NT2/D1 (cell line): Measurements from ENCODE around the gene CASK.
"Not testable (repeated sequence)": the region's sequence is repeated elsewhere in the genome, so short reads cannot be mapped to it uniquely, and the experiment has no call there.

ENCODE experiments used
- DNase-seq: peaks from one replicate; pipeline ENCODE4 v3.0.0-alpha.2; 2011; ENCODE audit warnings: low read depth, low spot score
- H3K27me3 ChIP-seq: 2 replicates; pipeline ENCODE4 v1.6.0; 2011; ENCODE audit warnings: mild to moderate bottlenecking; ENCODE audit not compliant: insufficient read length, insufficient read depth
- H3K36me3 ChIP-seq: 2 replicates; pipeline ENCODE4 v1.6.1; 2011; ENCODE audit warnings: mild to moderate bottlenecking, low read length, mixed read lengths; ENCODE audit not compliant: insufficient read depth, insufficient read length
- H3K4me1 ChIP-seq: 2 replicates; pipeline ENCODE4 v1.5.1; 2011; ENCODE audit not compliant: insufficient read depth, insufficient read length
- H3K4me3 ChIP-seq: 2 replicates; pipeline ENCODE4 v1.5.1; 2011; ENCODE audit warnings: low read depth; ENCODE audit not compliant: insufficient read length
- H3K9ac ChIP-seq: 2 replicates; pipeline ENCODE4 v1.6.0; 2011; ENCODE audit warnings: low read depth; ENCODE audit not compliant: insufficient read length
- H3K9me3 ChIP-seq: 2 replicates; pipeline ENCODE4 v1.5.1; 2011; ENCODE audit warnings: mild to moderate bottlenecking, low read length; ENCODE audit not compliant: insufficient read depth
- SUZ12 ChIP-seq: IDR thresholded peaks from 2 replicates; pipeline ENCODE4 v1.6.1; 2011; ENCODE audit not compliant: insufficient read length, insufficient read depth; ENCODE audit errors: extremely low read depth
- YY1 ChIP-seq: IDR thresholded peaks from 2 replicates; pipeline ENCODE4 v1.6.1; 2011; ENCODE audit not compliant: insufficient read length, insufficient read depth
- ZNF274 ChIP-seq: IDR thresholded peaks from 2 replicates; pipeline ENCODE4 v1.6.1; 2011; ENCODE audit warnings: mild to moderate bottlenecking, low read depth, low read length

The CASK gene

GRCh38 chrX:41516456-41516855 is 406.9 kb downstream of the CASK start:
- Histone ChIP-seq H3K4me3 (no peak overlapping the region), H3K36me3 (no peaks in the 10 kb centered on the region), H3K27me3 (no peaks in the 10 kb centered on the region), H3K9ac (no peak overlapping the region), H3K9me3 (no peaks in the 10 kb centered on the region), H3K4me1 (peaks cover 6% of the 10 kb centered on the region)
- no peak for TF ChIP-seq YY1
- TF ChIP-seq SUZ12: no peak
- TF ChIP-seq ZNF274: no peak
- no peak for DNase-seq

- Histone ChIP-seq H3K9me3 (no peaks in the 10 kb centered on the region), H3K4me1 (peaks cover 2% of the 10 kb centered on the region), H3K4me3 (no peak overlapping the region), H3K27me3 (no peaks in the 10 kb centered on the region), H3K9ac (no peak overlapping the region), H3K36me3 (no peaks in the 10 kb centered on the region)
- TF ChIP-seq SUZ12 (no peak), YY1 (no peak)
- DNase-seq: no peak
Observed at GRCh38 chrX:41515376-41515775, 408.0 kb downstream of the CASK start.

GRCh38 chrX:41514179-41514578 is 409.2 kb downstream of the CASK start:
- no peaks in the 10 kb centered on the region for H3K9me3 ChIP-seq
- H3K4me1 ChIP-seq: peaks cover 2% of the 10 kb centered on the region
- H3K36me3 ChIP-seq: no peaks in the 10 kb centered on the region
- no peak overlapping the region for H3K9ac ChIP-seq
- no peak for DNase-seq
- no peaks in the 10 kb centered on the region for H3K27me3 ChIP-seq
- TF ChIP-seq YY1: no peak
- no peak for TF ChIP-seq SUZ12
- TF ChIP-seq ZNF274: no peak
- H3K4me3 ChIP-seq: no peak overlapping the region

- not testable (repeated sequence) for DNase-seq, H3K9me3 ChIP-seq, H3K36me3 ChIP-seq, H3K27me3 ChIP-seq, H3K9ac ChIP-seq, H3K4me3 ChIP-seq, H3K4me1 ChIP-seq
Observed at GRCh38 chrX:41512853-41513252, 410.5 kb downstream of the CASK start.

GRCh38 chrX:41512394-41512793 is 411.0 kb downstream of the CASK start:
- no peaks in the 10 kb centered on the region for H3K9me3 ChIP-seq
- no peak for DNase-seq
- no peak overlapping the region for H3K4me3 ChIP-seq
- no peaks in the 10 kb centered on the region for H3K36me3 ChIP-seq
- TF ChIP-seq ZNF274 (no peak), SUZ12 (no peak), YY1 (no peak)
- no peaks in the 10 kb centered on the region for H3K27me3 ChIP-seq
- no peak overlapping the region for H3K9ac ChIP-seq
- peaks cover 2% of the 10 kb centered on the region for H3K4me1 ChIP-seq

DNA sequence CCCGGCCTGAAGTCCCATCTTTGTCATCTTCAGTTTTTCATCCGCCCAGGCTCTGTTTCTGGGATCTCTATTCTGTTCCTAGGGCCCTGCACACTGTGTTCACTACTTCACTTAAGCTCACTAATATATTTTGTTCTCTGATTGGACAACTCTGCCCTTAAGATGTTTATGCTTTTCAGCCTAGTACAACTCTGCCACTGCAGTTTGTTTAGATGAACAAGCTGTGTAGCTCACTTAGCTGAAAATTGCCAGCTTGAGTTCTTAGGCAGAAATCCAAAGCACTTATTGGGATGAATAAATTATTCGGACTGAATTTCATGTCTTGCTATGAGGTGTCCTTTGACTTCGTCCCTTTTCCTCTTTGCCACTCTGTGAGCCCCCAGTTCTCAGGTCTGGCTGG is 415.4 kb downstream of the CASK start:
- no peaks in the 10 kb centered on the region for H3K4me1 ChIP-seq
- no peak overlapping the region for H3K4me3 ChIP-seq
- TF ChIP-seq YY1 (no peak), SUZ12 (no peak), ZNF274 (no peak)
- no peaks in the 10 kb centered on the region for H3K27me3 ChIP-seq
- no peak overlapping the region for H3K9ac ChIP-seq
- no peaks in the 10 kb centered on the region for H3K9me3 ChIP-seq
- DNase-seq: no peak
- H3K36me3 ChIP-seq: no peaks in the 10 kb centered on the region

DNA sequence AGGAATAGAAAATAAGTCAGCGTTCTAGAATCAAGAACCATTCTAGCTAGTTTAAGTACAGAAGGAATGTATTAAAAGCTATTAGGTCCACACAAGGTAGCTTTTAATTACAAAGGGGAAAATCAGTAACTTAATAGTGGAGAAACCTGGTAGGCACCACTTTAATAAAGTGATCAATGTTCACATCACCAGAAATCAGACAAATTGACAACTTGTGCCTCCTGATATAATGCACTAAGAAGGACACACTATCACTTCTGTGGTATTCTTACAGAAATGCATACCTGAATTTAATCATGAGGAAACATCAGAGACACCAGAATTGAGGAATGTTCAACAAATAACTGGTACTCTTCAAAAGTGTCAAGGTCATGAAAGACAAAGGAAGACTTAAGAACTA is 421.4 kb downstream of the CASK start:
- H3K36me3 ChIP-seq: no peaks in the 10 kb centered on the region
- no peaks in the 10 kb centered on the region for H3K9me3 ChIP-seq
- TF ChIP-seq SUZ12 (no peak), YY1 (no peak), ZNF274 (no peak)
- no peak overlapping the region for H3K9ac ChIP-seq
- no peak for DNase-seq
- no peak overlapping the region for H3K4me3 ChIP-seq
- no peaks in the 10 kb centered on the region for H3K27me3 ChIP-seq
- no peaks in the 10 kb centered on the region for H3K4me1 ChIP-seq

DNA sequence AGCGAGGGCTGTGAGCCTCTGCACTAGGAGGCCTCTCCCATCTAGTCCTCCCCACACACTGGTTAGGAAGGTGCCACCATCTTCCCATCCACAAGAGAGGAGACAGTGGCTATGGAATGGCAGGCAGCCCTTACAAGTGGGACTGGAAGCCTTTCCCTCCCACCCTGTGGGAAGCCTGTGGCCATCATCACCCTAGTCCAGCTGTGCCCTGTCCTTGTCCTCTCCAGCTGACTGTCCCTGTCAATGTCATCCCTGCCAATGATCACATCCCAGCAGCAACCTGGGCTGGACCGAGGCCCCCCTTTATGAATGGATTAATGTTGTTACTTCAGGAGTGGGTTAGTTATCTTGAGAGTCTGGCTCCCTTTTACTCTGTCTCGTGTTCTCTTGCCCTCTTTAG is 423.4 kb downstream of the CASK start:
- Histone ChIP-seq H3K4me3 (no peak overlapping the region), H3K4me1 (no peaks in the 10 kb centered on the region), H3K9me3 (no peaks in the 10 kb centered on the region), H3K36me3 (no peaks in the 10 kb centered on the region), H3K9ac (no peak overlapping the region), H3K27me3 (no peaks in the 10 kb centered on the region)
- no peak for TF ChIP-seq ZNF274
- TF ChIP-seq SUZ12: no peak
- no peak for TF ChIP-seq YY1
- no peak for DNase-seq
